NK-92 (cell line): ENCODE data around the gene ZNF444.
"Not testable (repeated sequence)": the region's sequence is repeated elsewhere in the genome, so short reads cannot be mapped to it uniquely, and the experiment has no call there.

Experiments
- DNase-seq: peaks from one replicate; lab custom pipeline; 2025; ENCODE audit not compliant: unreplicated experiment; lab: John Stamatoyannopoulos, UW

Gene ZNF444

GRCh38 chr19:56175861-56176307 lies 34.8 kb downstream of the ZNF444 start, which contains the start of gene GALP:
Gene GALP (plus strand): TSS chr19:56176008. CDS start chr19:56177109, 1,101 bp downstream.
- DNase-seq: not testable (repeated sequence)

GRCh38 chr19:56176310-56176709 lies 35.2 kb downstream of the ZNF444 start:
- DNase-seq: not testable (repeated sequence)

DNA sequence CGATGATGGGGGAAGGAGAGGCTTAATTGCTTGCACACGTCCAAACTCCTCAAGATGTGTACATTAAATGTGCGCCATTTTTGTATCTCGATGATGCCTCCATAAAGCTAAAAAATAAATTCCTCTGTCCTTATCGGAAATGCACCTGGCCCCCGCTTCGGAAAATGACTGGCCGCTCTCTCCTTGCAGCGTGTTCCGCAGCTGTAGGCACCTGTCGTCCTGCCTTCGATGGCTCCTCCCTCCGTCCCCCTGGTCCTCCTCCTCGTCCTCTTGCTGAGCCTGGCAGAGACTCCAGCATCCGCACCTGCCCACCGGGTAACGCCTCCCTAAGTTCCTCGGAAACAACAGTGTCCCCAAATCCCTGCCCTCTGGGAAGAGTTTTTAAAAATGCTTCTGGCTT lies 35.8 kb downstream of the ZNF444 start:
- no peak for DNase-seq

DNA sequence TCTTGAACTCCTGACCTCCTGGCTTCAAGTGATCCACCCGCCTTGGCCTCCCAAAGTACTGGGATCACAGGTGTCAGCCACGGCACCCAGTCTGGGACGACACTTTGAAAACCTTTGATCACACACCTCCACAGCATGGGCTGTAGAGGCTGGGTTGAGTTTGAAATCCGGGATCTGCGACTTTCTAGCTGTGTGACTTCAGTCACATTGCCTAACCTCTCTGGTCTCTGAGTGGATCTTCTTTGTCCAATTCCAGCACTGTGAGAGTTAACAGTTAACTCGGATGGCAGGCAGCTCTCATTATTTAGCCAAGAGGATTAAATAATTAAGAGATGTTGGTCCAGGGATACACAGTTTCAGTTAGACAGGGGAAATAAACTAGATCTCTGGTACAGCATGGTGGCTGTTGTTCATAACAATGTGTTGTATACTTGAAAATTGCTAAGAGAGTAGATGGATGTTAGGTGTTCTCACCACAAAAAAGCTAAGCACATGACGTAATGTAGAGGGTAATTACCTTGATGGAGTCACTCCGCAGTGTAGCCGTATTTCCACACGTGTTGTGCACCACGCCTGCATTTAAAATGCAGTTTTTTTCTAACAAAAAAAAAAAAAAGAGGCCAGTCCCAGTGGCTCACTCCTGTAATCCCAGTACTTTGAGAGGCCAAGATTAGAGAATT lies 36.6 kb downstream of the ZNF444 start:
- no peak for DNase-seq

- DNase-seq: no peak
These were observed 48.7 kb downstream of the ZNF444 start for GRCh38 chr19:56189785-56190184.

- no peak for DNase-seq
These were observed 50.0 kb downstream of the ZNF444 start for GRCh38 chr19:56191115-56191514.

DNA sequence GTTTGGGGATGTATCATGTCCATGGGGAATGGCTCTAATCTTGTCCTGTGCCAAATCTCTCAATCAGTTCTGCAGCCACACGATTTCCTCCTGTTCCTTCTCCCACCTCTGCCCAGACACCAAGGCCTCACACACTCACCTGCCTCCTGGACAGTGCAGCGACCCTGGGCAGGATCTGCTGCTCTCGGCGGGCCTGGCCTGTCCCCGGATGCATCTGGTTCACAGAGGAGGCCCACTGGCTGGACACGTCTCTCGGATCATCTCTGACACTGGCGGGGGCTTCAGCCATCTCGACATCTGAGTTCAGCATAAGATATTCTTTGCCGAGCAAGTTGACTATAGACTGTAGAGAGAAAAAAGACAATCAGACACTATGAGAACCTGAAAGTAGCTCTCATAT lies 50.6 kb downstream of the ZNF444 start:
- no peak for DNase-seq

- no peak for DNase-seq
These were observed 53.0 kb downstream of the ZNF444 start for GRCh38 chr19:56193981-56194640.

DNA sequence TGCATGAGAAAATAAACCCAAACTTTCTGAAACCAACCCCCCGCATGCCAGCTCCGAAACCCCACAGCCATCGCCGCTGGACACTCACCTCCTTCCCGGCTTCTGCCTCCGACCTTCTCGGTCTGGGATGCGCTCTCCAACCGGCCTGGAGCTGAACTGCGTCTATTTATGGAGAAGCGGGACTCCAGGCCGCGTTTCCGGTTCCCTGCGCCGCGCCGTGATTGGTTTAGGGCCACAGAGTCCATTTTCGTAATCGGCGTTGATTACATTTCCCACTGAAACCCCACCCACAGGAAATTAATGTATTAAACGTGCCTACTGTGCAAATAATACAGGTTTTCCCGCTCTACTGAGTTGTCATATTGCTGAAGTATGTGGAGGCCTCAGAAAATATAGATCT lies 56.6 kb downstream of the ZNF444 start, which contains the start of gene ZSCAN5B:
ZSCAN5B (minus strand) TSS at position 138 of the 400 bp plus-strand sequence. CDS start 4,731 bp downstream, outside the sequence.
- DNase-seq: not testable (repeated sequence)

DNA sequence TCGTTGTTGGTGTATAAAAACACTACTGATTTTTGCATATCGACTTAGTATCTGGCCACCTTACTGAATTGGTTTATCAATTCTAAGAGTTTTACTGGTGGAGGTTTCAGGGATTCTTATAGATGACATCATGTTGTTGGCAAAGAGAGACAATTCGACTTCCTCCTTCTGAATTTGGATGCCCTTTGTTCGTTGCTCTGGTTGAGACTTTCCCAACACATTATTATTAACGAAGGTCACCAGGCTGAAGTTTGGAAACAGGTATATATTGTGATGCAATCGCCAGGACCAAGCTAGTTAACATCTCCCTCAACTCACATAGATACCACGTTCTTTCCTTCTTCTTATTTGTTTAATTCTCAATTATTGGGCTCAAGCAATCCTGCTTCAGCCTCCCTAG lies 58.6 kb downstream of the ZNF444 start:
- no peak for DNase-seq

DNA sequence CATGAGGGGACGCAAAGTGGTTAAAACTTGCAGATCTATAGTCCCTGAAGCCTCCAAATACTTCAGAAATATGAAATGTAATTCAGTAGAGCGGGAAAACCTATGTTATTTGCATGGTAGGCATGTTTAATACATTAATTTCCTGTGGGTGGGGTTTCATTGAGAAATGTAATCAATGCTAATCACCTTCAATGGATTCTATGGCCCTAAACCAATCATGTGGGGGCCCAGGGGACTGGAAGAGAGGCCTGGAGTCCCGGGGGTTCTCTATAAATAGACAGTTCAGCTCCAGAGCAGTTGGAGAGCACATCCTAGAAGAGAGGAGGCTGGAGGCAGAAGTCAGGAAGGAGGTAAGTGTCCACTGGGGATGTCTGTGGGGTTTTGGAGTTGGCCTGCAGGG lies 60.9 kb downstream of the ZNF444 start, which contains the start of gene ZSCAN5C:
ZSCAN5C (plus strand) TSS at position 301 of the 400 bp plus-strand sequence. CDS start 3,641 bp downstream, outside the sequence.
- no peak for DNase-seq

GRCh38 chr19:56207581-56207980 lies 66.5 kb downstream of the ZNF444 start:
- not testable (repeated sequence) for DNase-seq

DNA sequence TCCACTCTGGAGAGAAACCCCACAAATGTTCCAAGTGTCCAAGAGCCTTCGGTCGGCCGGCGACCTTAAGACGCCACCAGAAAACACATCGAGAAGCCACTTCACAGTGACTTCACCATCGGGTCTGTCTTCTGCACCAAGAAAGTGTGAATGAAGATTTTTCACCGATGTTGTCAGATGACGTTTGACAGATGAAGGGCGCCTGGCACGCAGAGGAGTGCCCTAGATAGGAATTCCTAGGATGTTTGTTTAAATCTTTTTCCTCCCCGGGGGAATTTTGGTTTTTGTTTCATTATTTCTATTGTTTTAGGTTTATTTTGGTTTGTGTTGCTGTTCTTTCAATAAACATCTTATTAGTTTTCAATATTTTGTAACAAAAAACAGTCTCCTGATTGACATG lies 68.0 kb downstream of the ZNF444 start:
- no peak for DNase-seq

DNA sequence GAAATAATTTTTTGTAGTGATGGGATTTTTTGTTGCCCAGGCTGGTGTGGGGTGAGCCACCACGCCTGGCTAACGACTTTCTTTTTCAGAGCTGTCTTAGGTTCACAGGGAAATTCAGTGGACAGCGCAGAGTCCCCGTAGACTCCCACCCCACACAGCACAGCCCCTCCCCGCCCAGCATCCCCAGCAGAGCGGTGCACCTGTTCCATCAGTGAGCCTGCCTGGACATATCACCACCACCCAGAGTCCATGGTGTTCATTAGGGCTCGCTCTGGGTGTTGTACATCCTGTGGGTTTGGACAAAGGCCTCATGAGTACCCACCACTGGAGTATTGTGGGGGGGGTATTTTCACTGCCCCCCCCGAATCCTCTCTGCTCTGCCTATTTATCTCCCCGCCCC lies 68.9 kb downstream of the ZNF444 start:
- DNase-seq: not testable (repeated sequence)
